Measurements from ENCODE around the gene LAMA2.

LAMA2 gene

DNA sequence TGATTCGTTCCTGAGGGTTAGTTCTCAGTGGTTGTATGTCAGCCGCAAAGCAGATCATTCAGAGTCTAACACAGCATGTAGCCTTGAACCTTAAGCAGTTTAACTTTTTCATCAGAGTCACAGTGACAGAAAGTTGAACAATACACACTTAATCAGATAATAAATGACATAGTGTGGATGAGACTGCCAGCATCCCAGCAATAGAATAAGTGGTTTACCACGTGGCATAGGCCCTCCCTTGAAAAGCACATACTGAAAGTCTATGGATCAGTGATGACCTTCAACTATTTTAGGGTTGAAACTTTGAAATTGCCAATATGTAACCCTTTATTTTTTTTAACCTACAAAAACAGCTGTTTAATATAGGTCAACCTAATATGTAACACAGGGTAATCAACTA lies 561.7 kb downstream of the LAMA2 start:
- no peak for DNase-seq (ENCODE audit: low read depth, low spot score)
- no peak for TF ChIP-seq POLR2AphosphoS5 (IDR thresholded peaks at IDR 0.05; ENCODE audit: borderline replicate concordance, low read depth, low read length)
- TF ChIP-seq FOXP2 (optimal IDR thresholded peaks at IDR 0.05; ENCODE audit: control extremely low read depth, extremely low read length, insufficient read depth), result no peak
- TF ChIP-seq EZH2 (IDR thresholded peaks at IDR 0.05), result no peak
- Histone ChIP-seq H3K36me3 (ENCODE audit: insufficient read depth, low read length) (no peaks in the 10 kb centered on the region), H3K9ac (ENCODE audit: insufficient read length) (no peak overlapping the region), H3K9me3 (ENCODE audit: low read depth, low read length) (no peaks in the 10 kb centered on the region), H3K27ac (no peak overlapping the region), H3K4me3 (no peak overlapping the region)

DNA sequence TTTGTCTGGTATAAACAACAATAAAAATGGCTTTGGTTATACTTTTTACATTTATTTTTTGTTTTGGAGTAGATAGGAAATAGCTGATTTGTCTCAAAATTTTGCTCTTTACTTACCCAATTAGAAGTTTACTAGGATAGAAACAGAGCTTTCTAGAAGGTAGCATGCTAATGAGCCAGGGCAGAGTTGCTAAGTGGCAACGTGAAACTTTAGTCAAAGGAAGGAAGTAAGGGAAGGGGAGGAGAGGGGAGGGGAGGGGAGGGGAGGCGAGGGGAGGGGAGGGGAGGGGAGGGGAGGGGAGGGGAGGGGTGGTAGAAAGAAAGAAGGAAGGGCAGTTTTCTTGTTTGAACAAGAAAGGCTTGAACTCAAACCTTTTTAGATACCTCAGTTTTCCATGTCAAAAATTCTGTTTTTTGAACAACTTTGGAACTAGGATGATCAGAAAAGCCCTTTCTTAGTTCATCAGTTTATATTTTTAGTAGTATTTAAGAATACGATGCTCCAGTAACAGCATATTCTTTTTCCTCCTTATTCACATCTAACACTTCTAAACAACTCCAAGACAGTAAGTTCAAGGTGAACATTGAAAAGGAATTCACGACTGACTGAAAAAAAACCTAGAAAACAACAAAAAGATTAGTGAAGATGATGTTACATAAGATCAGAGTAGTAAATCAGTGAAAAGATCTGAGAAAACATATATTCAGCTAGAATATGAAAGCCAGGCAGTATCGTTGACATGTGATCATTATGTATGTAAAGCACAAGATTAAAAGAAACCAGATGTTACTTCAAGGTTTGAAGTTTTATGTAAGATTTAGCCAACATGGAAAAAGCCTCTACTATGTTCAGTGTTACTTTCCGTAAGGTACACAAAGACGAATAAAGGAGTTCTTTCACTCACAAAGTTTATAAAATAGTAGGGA lies 563.6 kb downstream of the LAMA2 start:
- Histone ChIP-seq H3K9ac (ENCODE audit: insufficient read length) (peak overlapping the region; percentile 43), H3K36me3 (ENCODE audit: insufficient read depth, low read length) (no peaks in the 10 kb centered on the region), H3K4me3 (peak overlapping the region; percentile 55), H3K27ac (peak overlapping the region; percentile 94), H3K9me3 (ENCODE audit: low read depth, low read length) (no peaks in the 10 kb centered on the region)
- peak; percentile 58 for DNase-seq (ENCODE audit: low read depth, low spot score)
- TF ChIP-seq EZH2 (IDR thresholded peaks at IDR 0.05), result no peak
- TF ChIP-seq FOXP2 (optimal IDR thresholded peaks at IDR 0.05; ENCODE audit: control extremely low read depth, extremely low read length, insufficient read depth), result no peak
- TF ChIP-seq POLR2AphosphoS5 (IDR thresholded peaks at IDR 0.05; ENCODE audit: borderline replicate concordance, low read depth, low read length), result no peak

DNA sequence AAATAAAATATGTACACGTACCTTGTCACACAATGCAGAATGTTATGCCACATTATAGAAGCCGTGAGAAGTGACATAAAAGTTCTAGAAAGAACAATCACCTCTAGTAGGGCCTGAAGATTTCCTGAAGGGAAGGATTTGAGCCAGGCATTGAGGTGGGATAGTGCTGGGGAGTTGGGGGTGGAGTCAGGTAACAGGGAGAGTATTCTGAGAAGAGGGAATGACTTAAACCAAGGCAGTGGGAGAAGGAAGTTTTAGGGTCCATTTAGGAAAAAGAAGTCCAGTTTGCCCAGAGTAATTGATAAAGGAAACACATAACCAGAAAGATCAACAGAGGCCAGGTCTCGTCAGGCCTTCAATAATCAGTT lies 564.2 kb downstream of the LAMA2 start:
- H3K4me3 ChIP-seq, result peak overlapping the region; percentile 55
- no peaks in the 10 kb centered on the region for H3K36me3 ChIP-seq (ENCODE audit: insufficient read depth, low read length)
- DNase-seq (ENCODE audit: low read depth, low spot score), result no peak
- peak overlapping the region; percentile 94 for H3K27ac ChIP-seq
- H3K9ac ChIP-seq (ENCODE audit: insufficient read length), result no peak overlapping the region
- TF ChIP-seq POLR2AphosphoS5 (IDR thresholded peaks at IDR 0.05; ENCODE audit: borderline replicate concordance, low read depth, low read length) (no peak), FOXP2 (optimal IDR thresholded peaks at IDR 0.05; ENCODE audit: control extremely low read depth, extremely low read length, insufficient read depth) (no peak), EZH2 (IDR thresholded peaks at IDR 0.05) (no peak)
- H3K9me3 ChIP-seq (ENCODE audit: low read depth, low read length), result no peaks in the 10 kb centered on the region

DNA sequence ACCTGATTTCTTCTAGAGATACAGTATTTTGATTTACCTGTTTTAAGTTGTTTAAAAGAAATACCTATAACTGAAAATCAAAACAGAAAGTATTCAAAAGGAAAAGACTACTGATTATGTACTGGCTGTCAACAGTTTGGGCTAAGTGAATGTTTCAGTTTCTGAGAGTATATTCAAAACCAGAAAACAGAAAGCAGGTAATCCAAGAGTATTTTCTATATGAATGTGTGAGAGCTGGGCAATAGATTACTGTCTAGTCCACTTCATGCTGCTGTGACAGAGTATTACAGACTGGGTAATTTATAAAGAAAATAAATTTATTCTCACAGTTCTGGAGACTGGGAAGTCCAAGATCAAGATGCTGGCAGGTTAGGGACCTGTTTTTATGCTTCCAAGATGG lies 566.0 kb downstream of the LAMA2 start:
- TF ChIP-seq POLR2AphosphoS5 (IDR thresholded peaks at IDR 0.05; ENCODE audit: borderline replicate concordance, low read depth, low read length) (no peak), EZH2 (IDR thresholded peaks at IDR 0.05) (no peak), FOXP2 (optimal IDR thresholded peaks at IDR 0.05; ENCODE audit: control extremely low read depth, extremely low read length, insufficient read depth) (no peak)
- Histone ChIP-seq H3K4me3 (no peak overlapping the region), H3K27ac (no peak overlapping the region), H3K36me3 (ENCODE audit: insufficient read depth, low read length) (no peaks in the 10 kb centered on the region), H3K9me3 (ENCODE audit: low read depth, low read length) (no peaks in the 10 kb centered on the region), H3K9ac (ENCODE audit: insufficient read length) (no peak overlapping the region)
- DNase-seq (ENCODE audit: low read depth, low spot score), result no peak

DNA sequence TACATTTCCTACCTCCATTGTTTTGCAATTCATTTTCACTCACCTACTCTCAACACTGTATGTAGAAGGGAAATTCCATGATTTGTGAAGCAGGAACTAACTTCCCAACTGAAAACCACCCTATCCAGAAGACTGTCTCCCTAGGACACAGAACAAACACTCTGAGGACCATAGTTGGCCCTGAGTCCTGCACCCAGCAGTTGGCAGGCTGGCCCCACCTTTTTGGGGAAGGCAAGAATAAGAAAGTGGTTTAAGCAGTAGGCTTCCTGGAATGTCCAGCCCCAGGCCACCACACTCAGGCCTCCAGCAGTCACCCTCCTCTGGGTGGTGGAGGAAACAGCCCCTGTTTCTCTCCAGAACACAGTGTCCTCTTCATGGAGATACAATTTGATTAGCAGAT lies 568.2 kb downstream of the LAMA2 start:
- Histone ChIP-seq H3K27ac (no peak overlapping the region), H3K36me3 (ENCODE audit: insufficient read depth, low read length) (no peaks in the 10 kb centered on the region), H3K9ac (ENCODE audit: insufficient read length) (no peak overlapping the region), H3K9me3 (ENCODE audit: low read depth, low read length) (no peaks in the 10 kb centered on the region), H3K4me3 (no peak overlapping the region)
- TF ChIP-seq EZH2 (IDR thresholded peaks at IDR 0.05) (no peak), FOXP2 (optimal IDR thresholded peaks at IDR 0.05; ENCODE audit: control extremely low read depth, extremely low read length, insufficient read depth) (no peak), POLR2AphosphoS5 (IDR thresholded peaks at IDR 0.05; ENCODE audit: borderline replicate concordance, low read depth, low read length) (no peak)
- DNase-seq (ENCODE audit: low read depth, low spot score), result no peak

DNA sequence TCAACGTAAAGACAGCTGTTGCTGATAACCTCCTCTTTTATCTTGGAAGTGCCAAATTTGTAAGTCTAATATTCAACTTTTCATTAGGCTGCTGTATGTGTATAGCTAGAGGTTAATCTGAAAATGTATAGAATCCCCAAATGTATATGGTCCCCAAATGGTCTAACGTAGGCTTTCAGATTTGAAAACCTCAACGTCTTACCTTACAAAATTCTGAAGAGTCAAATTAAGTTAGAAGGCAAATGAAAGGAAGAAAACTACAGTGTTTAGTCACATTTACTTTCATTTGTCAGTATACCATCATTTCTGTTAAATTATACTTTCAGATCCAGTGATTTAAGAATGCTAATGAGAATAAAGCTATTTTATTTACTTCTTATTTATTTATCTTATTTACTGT lies 570.1 kb downstream of the LAMA2 start:
- no peaks in the 10 kb centered on the region for H3K9me3 ChIP-seq (ENCODE audit: low read depth, low read length)

DNA sequence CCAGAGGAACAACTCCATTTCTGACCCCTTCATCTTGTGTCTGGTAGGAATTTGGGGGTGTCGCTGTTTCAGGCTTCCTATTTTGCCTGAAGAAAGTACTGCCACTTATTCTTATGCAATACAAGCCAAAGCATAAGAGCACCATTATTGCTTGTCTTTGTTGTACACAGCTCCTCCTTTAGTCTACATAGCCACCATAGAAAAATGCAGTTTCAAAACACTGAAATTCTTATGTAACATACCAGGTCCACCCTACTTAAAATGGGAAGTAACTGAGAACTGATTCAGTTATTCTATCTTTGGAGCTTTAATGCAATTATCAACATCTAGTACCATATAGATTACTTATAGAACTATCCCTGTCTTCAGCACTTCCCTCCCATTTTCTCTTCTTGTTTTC lies 571.5 kb downstream of the LAMA2 start:
- DNase-seq (ENCODE audit: low read depth, low spot score), result no peak
- no peak overlapping the region for H3K4me3 ChIP-seq
- no peaks in the 10 kb centered on the region for H3K9me3 ChIP-seq (ENCODE audit: low read depth, low read length)
- no peak overlapping the region for H3K27ac ChIP-seq
- no peak overlapping the region for H3K9ac ChIP-seq (ENCODE audit: insufficient read length)
- no peaks in the 10 kb centered on the region for H3K36me3 ChIP-seq (ENCODE audit: insufficient read depth, low read length)
- TF ChIP-seq FOXP2 (optimal IDR thresholded peaks at IDR 0.05; ENCODE audit: control extremely low read depth, extremely low read length, insufficient read depth) (no peak), EZH2 (IDR thresholded peaks at IDR 0.05) (no peak)

More for the DNA sequence above, 570.1 kb downstream of the LAMA2 start:
- Histone ChIP-seq H3K27ac (no peak overlapping the region), H3K9ac (ENCODE audit: insufficient read length) (no peak overlapping the region), H3K36me3 (ENCODE audit: insufficient read depth, low read length) (no peaks in the 10 kb centered on the region), H3K4me3 (no peak overlapping the region)
- TF ChIP-seq POLR2AphosphoS5 (IDR thresholded peaks at IDR 0.05; ENCODE audit: borderline replicate concordance, low read depth, low read length) (no peak), FOXP2 (optimal IDR thresholded peaks at IDR 0.05; ENCODE audit: control extremely low read depth, extremely low read length, insufficient read depth) (no peak), EZH2 (IDR thresholded peaks at IDR 0.05) (no peak)
- DNase-seq (ENCODE audit: low read depth, low spot score), result no peak

DNA sequence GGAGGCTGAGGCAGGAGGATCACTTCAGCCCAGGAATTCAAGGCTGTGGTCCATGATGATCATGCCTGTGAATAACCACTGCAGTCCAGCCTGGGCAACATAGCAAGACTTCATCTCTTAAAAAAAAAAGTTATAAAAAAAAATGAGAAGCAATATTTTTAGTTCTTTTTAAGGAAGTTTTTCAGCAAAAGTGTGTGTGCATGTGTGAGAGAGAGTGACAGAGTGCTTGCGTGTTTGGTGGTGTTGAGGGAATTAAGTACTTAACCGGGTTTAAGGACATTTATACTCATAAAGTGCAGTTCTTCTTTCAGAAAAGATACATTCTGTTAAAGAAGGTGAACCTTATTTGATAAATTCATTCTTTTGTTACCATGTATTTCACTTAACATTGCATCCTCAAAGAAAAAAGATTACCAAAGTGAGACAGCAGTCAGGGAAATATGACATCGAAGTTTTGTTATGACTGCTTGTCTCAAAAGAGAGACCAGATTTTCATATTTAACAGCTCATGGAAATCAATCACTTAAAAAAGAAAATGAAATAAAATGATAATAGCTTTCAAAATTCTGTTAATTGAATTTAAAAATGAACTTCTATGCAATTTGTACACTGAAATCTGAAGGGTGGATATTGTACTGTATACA lies 572.3 kb downstream of the LAMA2 start:
- no peaks in the 10 kb centered on the region for H3K36me3 ChIP-seq (ENCODE audit: insufficient read depth, low read length)
- no peak for TF ChIP-seq EZH2 (IDR thresholded peaks at IDR 0.05)
- TF ChIP-seq FOXP2 (optimal IDR thresholded peaks at IDR 0.05; ENCODE audit: control extremely low read depth, extremely low read length, insufficient read depth), result no peak
- TF ChIP-seq POLR2AphosphoS5 (IDR thresholded peaks at IDR 0.05; ENCODE audit: borderline replicate concordance, low read depth, low read length), result no peak
- no peak for DNase-seq (ENCODE audit: low read depth, low spot score)
- H3K9ac ChIP-seq (ENCODE audit: insufficient read length), result no peak overlapping the region
- H3K9me3 ChIP-seq (ENCODE audit: low read depth, low read length), result no peaks in the 10 kb centered on the region
- no peak overlapping the region for H3K27ac ChIP-seq
- no peak overlapping the region for H3K4me3 ChIP-seq

Data from SK-N-MC (cell line).